ENCODE results near the gene ICAM5. TPM values are rescaled to one million over a fixed set of nuclear protein-coding genes. Genes with fewer than 3 reads are reported as not detected.
A peak's percentile ranks its signal among the peaks of the same experiment; 100 is the strongest.
"Not testable (repeated sequence)": the region's sequence is repeated elsewhere in the genome, so short reads cannot be mapped to it uniquely, and the experiment has no call there.

ICAM5 gene
- total RNA-seq, 1 donor from 2014 or later, result not detected

DNA sequence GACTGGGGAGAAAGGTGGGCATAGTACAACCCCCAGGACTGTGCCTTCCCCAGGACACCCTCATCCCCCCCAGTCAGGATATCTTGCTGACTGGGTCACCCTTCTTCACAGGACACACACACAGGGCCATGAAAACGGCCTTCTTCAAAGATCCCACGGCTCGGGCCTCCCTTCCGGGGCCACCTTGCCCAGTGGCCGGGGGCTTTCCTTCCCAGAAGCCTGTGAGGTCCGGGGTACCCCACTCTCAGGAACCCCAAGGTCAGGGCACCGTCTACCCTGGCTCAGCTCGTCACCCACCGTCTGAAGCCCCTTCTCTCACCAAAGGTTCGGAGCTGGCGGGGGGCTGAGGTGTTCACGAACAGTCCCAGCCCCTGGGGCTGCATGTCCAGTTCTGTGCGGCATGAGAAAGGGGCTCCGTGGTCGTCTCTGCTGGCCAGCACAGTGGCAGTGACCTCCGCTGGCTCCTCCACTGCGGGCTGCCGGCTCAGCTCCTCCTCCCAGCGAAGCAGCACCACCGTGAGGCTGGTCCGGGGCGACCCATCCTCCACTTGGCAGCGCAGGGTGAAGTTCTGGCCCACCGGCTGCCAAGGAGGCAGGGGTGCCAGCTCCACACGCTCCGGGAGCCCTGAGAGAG is 45.7 kb downstream of the ICAM5 start:
- Histone ChIP-seq H2AFZ (replicated peaks) (no peak overlapping the region), H3K4me1 (peaks cover 16% of the 10 kb centered on the region), H3K27ac (no peak overlapping the region), H3K27me3 (peaks cover 7% of the 10 kb centered on the region), H3K9ac (no peak overlapping the region), H3K36me3 (no peaks in the 10 kb centered on the region), H3K9me3 (ENCODE audit: low read depth) (no peaks in the 10 kb centered on the region), H3F3A (ENCODE audit: low read depth) (peaks cover 10% of the 10 kb centered on the region), H3K4me2 (peak overlapping the region; percentile 81), H3K79me2 (ENCODE audit: low read depth) (peaks cover 25% of the 10 kb centered on the region), H3K4me3 (peak overlapping the region; percentile 71), H4K20me1 (ENCODE audit: low read depth) (peaks cover 36% of the 10 kb centered on the region)
- Mint-ChIP-seq H3K27me3 (ENCODE audit: insufficient read depth, low read depth) (peaks cover 11% of the 10 kb centered on the region), H3K4me3 (peak overlapping the region; percentile 98), H3K9me3 (no peaks in the 10 kb centered on the region), H3K4me1 (peaks cover 22% of the 10 kb centered on the region), H3K36me3 (no peaks in the 10 kb centered on the region), H3K27ac (no peak overlapping the region)
- TF ChIP-seq EZH2phosphoT487 (IDR thresholded peaks at IDR 0.05) (no peak), EZH2 (IDR thresholded peaks at IDR 0.05) (no peak), CTCF (IDR thresholded peaks at IDR 0.05) (no peak)
- no peak for DNase-seq (ENCODE audit: low spot score)

DNA sequence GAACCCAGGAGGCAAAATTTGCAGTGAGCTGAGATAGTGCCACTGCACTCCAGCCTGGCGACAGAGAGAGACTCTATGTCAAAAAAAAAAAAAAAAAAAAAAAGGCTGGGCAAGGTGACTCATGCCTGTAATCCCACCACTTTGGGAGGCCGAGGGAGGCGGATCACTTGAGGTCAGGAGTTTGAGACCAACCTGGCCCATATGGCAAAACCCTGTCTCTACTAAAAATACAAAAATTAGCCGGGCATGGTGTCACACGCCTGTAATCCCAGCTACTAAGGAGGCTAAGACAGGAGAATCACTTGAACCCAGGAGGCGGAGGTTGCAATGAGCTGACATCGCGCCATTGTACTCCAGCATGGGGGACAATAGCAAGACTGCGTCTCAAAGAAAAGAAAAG is 47.0 kb downstream of the ICAM5 start:
- H3K4me3 ChIP-seq; H3K36me3 Mint-ChIP-seq; DNase-seq (ENCODE audit: low spot score); H3K36me3 ChIP-seq; H3K27ac Mint-ChIP-seq; H3K4me2 ChIP-seq; H3K9ac ChIP-seq; H3K27ac ChIP-seq; H3K4me3 Mint-ChIP-seq; H2AFZ ChIP-seq (replicated peaks); H3K27me3 ChIP-seq; H3K9me3 ChIP-seq (ENCODE audit: low read depth); H3K9me3 Mint-ChIP-seq: not testable (repeated sequence)
- peaks cover 14% of the 10 kb centered on the region for H3K79me2 ChIP-seq (ENCODE audit: low read depth)
- peaks cover 26% of the 10 kb centered on the region for H4K20me1 ChIP-seq (ENCODE audit: low read depth)
- peaks cover 10% of the 10 kb centered on the region for H3F3A ChIP-seq (ENCODE audit: low read depth)
- peaks cover 15% of the 10 kb centered on the region for H3K4me1 ChIP-seq
- Mint-ChIP-seq H3K4me1 (peaks cover 22% of the 10 kb centered on the region), H3K27me3 (ENCODE audit: insufficient read depth, low read depth) (peaks cover 11% of the 10 kb centered on the region)

- H3K4me3 ChIP-seq, result no peak overlapping the region
- no peak overlapping the region for H2AFZ ChIP-seq (replicated peaks)
- H4K20me1 ChIP-seq (ENCODE audit: low read depth), result peaks cover 14% of the 10 kb centered on the region
- no peak overlapping the region for H3K9ac ChIP-seq
- H3K79me2 ChIP-seq (ENCODE audit: low read depth), result no peaks in the 10 kb centered on the region
- no peaks in the 10 kb centered on the region for H3K9me3 ChIP-seq (ENCODE audit: low read depth)
- peaks cover 7% of the 10 kb centered on the region for H3K27me3 ChIP-seq
- DNase-seq (ENCODE audit: low spot score), result no peak
- no peaks in the 10 kb centered on the region for H3K36me3 ChIP-seq
- no peak for TF ChIP-seq EZH2 (IDR thresholded peaks at IDR 0.05)
- TF ChIP-seq CTCF (IDR thresholded peaks at IDR 0.05), result no peak
- H3K36me3 Mint-ChIP-seq, result no peaks in the 10 kb centered on the region
- H3F3A ChIP-seq (ENCODE audit: low read depth), result peaks cover 7% of the 10 kb centered on the region
- H3K27ac Mint-ChIP-seq, result no peak overlapping the region
- H3K4me2 ChIP-seq, result no peak overlapping the region
- peaks cover 7% of the 10 kb centered on the region for H3K4me1 ChIP-seq
- peaks cover 10% of the 10 kb centered on the region for H3K4me1 Mint-ChIP-seq
- peaks cover 7% of the 10 kb centered on the region for H3K27me3 Mint-ChIP-seq (ENCODE audit: insufficient read depth, low read depth)
- H3K27ac ChIP-seq, result no peak overlapping the region
- H3K9me3 Mint-ChIP-seq, result no peaks in the 10 kb centered on the region
- H3K4me3 Mint-ChIP-seq, result no peak overlapping the region
These were observed 49.2 kb downstream of the ICAM5 start for GRCh38 chr19:10338940-10339339.

DNA sequence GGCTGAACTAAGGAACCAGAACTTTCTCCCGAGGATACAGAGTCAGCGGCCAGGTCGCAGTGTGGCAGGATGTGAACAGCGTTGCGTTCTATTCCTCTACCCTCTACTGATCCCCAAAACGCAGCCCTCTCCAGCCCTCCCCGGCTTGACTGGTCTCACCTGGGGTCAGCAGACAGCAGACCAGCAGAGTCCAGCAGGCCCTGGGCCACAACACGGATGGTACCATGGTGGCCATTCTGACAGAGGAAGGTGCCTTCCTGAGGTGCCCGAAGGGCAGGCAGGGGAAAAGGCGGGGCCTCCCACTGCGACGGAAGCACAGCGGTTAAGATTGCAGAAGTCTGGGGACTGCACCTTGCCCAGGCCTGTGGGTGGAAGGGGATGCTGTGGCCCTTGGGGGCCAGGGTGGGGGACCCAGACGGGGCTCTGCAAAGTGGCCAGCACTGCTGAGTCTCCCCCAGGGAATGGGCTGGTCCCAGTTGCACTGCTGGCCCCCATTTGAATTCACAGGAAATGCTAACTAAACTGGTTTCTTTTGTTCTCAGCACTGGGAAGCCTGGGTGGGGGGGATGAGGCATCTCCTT is 49.7 kb downstream of the ICAM5 start, which contains the start of gene ICAM3:
ICAM3 (minus strand) TSS at position 245 of the 581 bp plus-strand sequence; CDS start at position 235, 10 bp downstream.
- Mint-ChIP-seq H3K9me3 (no peaks in the 10 kb centered on the region), H3K27me3 (ENCODE audit: insufficient read depth, low read depth) (peaks cover 7% of the 10 kb centered on the region), H3K36me3 (no peaks in the 10 kb centered on the region), H3K27ac (no peak within 1 kb of the TSS), H3K4me1 (peaks cover 5% of the 10 kb centered on the region), H3K4me3 (no peak within 1 kb of the TSS)
- TF ChIP-seq EZH2phosphoT487 (IDR thresholded peaks at IDR 0.05), result no peak
- no peak for TF ChIP-seq CTCF (IDR thresholded peaks at IDR 0.05)
- no peak for TF ChIP-seq EZH2 (IDR thresholded peaks at IDR 0.05)
- Histone ChIP-seq H3K79me2 (ENCODE audit: low read depth) (no peaks in the 10 kb centered on the region), H4K20me1 (ENCODE audit: low read depth) (peaks cover 10% of the 10 kb centered on the region), H3F3A (ENCODE audit: low read depth) (peaks cover 2% of the 10 kb centered on the region), H3K27ac (no peak within 1 kb of the TSS), H3K4me1 (peaks cover 2% of the 10 kb centered on the region), H3K27me3 (peaks cover 2% of the 10 kb centered on the region), H3K4me3 (no peak within 1 kb of the TSS), H3K9me3 (ENCODE audit: low read depth) (no peaks in the 10 kb centered on the region), H2AFZ (replicated peaks) (no peak within 1 kb of the TSS), H3K36me3 (no peaks in the 10 kb centered on the region), H3K9ac (no peak within 1 kb of the TSS), H3K4me2 (no peak within 1 kb of the TSS)
- DNase-seq (ENCODE audit: low spot score), result no peak
